Activated T-cell treated with anti-CD3 and anti-CD28 coated beads for 1 hour (primary cell): Measurements from ENCODE around the gene HIVEP2.

Experiments used
- DNase-seq: peaks from one replicate; pipeline ENCODE4 v3.0.0-alpha.2; 2020; ENCODE audit warnings: low read depth

HIVEP2 gene

DNA sequence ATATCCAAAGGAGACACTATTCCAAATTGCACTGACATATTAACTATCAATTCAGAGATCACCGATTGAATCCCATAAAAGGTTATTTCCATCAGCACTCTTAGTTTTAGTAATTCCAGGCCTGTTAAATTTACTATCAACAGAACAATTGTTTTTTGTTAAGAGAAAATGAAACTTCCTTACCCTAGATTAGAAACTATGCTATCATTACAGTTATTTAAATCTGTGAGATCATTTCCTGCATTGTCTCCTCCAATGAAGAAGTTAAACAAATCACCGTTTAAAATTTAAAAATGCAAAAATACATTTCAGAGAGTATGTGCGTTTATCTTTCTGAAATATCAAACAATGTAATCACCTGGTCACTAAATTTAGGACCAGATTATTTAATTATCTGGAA, 57.5 kb downstream of the HIVEP2 start:
- DNase-seq: no peak

GRCh38 chr6:142886431-142887170, 58.4 kb downstream of the HIVEP2 start:
- no peak for DNase-seq

DNA sequence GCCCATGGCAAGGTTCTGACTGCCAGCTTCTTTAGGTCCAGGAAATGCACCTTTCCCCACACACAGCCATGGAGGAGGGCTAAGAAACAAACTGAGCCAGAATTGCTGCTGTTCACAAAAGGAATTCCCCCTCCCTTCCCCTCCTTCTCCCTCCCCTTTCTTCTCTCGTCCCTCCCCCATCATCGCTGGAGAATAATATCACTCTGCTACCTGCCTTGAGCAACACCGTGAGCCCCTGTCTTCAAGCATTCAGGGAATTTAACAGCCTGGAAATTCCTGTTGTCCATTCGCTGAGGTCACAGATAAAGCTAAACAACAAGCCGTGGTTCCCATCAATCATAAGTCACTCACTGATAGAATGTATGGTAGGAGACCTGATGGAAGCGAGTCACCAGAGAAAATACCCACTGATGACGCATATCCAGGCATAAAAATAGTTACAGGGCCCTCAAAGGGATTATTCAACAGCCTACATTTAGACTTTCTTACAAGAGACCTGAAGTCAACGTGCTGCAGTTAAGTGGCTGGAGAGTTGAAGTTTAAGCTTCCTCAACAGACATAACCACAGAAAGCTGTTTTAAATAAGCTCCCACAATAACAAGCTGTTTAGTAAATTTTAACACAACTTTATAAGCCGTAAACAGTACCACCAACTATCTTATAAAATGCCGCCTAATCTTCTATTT, 59.7 kb downstream of the HIVEP2 start:
- DNase-seq: no peak

DNA sequence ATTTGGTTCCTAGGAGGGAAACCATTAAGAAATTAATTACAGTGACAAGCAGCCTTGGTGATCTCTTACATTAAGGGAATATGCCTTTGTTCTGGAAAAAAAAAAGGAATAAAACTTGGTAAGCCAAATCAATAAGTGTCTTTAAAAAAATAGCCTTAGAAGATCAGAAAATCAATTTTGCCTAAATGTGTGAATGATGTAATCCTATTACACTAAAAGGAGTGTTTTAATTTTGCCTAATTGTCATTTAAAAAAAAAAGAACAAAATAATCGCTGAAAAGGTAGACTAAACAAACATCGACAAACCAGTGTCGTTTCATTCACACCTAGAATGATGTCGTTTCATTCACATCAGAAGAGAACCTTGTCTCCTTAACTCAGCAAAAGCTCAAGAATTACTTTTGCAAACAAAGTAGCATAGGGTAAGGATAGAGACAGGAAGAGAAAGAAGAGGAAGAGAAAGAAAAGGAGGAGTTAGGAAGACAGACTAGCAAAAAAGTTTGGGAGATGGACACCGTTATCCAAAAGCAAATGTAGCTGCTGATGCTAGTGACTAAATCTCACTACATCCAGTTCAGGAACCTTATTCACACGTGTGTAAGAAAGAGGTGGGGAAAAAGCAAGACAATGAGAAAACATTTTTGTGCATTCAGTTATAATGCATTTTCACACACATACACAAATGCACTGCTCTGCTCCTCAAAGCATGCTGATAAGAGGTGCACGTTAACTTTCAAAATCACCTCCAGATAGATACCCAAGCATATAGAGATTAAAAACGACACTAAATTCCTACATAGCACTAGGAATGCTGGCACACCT, 60.6 kb downstream of the HIVEP2 start:
- no peak for DNase-seq

GRCh38 chr6:142883011-142883410, 62.0 kb downstream of the HIVEP2 start:
- no peak for DNase-seq

DNA sequence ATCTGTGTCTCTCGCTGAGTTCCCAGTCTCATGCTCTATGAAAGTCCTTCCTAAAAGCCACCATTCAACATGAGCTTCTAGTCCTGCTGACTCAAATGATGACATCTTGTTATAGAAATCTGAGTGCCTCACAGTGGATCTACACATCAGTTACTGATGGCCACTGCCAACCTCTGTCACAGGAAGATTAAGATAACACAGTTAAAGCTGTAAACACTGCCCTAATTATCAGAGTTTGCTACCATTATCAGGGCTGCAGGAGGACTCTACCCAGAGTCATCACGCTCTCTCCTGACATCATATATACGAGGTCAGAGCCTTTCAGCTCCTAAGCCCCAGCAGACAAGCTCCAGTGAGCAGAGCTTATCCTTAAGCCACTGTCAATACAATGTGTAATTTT, 63.2 kb downstream of the HIVEP2 start:
- DNase-seq: no peak

DNA sequence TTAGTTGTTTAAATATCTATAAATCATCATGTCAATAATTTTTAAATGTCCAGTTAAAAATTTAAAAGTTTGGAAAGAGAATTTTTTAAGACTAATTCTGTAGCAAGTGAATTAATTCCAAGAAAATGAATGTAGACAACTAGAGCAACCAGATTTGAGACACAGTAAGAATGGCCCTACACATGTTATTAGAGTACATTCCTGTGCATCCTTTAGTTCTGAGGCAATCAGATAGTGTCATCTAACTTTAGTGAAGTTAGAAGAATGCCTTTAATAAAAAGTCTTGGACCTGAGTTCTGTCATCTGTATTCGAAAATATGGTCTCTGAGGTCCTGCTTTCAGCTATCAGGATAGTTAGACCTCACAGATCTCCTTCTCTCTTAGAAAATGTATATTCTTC, 63.7 kb downstream of the HIVEP2 start:
- DNase-seq: no peak

DNA sequence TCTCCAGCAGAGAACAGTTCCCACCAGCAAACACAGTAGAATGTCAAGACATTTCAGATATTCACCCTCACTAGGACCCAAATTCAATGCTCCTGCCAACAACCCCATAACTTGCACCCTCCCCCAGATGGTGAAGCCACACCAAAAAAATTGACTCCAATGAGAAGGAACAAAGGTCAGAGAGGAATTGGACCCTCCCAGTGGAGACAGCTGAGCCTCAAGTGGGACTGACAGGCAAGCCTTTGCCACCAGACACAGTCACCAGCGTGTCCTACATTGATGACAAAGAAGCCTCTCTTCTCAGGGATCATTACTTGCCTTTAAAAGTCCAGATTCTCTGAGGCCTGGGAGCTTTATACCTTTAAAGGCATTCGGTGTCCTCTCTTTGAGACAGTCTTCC, 64.8 kb downstream of the HIVEP2 start:
- DNase-seq: no peak

DNA sequence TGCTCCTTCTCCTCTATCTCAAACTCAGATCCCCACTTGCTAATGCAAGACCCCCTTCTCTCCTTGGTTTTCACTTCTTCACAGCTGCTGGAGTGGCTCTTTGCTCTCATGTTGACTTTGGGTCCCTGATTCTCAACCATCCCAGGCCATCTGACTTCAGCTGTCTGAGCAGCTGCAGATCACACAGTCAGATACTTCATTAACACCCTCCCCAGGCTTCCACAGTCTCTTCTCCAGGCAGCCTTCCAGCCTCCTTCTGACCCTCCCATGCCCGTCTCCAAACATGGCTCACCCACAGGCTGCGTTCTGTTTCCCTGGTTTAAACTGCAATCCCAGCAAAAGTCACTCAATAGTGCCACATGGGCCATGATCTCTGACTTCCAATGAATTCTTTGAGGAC, 65.4 kb downstream of the HIVEP2 start:
- DNase-seq: no peak

DNA sequence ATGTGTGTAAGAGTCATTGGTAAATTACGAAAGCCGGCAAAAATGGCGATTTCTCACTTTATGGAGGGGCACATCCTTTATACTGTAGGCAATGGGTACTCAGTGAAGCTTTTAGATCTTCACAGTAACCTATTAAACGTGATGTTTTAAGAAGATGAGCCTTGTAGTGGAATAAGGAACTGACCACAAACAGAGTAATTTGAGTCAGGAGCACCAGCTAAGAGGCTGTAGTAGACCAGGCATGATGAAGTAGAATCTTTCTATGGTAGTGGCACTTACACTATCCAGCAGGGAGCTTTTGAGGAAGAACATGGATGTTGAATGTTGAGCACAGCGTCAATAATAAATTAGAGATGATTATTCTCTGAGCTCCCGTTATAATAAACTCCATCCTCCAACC, 65.9 kb downstream of the HIVEP2 start:
- no peak for DNase-seq

DNA sequence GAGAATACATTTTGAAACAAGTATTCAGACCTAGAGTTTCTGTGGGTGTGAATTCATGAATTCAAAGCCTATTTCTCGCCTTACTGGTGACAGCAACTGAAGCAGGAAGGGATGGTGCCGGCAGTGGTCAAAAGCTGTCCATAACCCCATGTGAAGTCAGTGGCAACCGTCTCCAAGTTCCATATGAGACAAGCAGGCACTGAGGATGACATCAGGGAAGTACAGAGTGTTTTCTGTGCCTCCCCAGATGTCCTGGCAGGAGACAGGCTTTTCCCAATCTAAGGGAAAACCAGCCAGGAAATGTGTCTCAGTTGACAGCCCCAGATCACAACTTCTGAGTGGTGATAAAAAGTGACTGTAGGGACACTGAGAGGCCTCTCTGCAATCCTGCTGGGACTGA, 66.6 kb downstream of the HIVEP2 start:
- no peak for DNase-seq

- no peak for DNase-seq
Observed at GRCh38 chr6:142874676-142875075, 70.3 kb downstream of the HIVEP2 start.

DNA sequence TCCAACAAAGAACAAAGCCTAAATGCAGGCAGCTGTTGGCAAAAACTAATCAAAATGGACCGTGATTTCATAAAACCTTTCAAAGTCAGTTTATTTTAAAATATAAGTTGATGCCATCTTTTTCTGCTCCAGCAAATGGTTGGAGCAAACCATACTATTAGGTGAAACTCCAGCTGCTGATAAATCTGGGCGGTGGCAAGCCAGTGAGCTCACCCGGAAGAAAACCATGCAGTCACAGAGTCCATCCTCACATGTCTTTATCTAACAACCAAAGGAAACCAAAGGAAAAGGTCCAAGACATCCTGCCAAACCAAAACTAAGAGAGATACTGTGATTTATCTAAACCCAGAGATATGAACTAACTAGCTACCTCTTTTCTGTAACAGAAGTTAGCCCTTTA, 72.6 kb downstream of the HIVEP2 start:
- DNase-seq: no peak

DNA sequence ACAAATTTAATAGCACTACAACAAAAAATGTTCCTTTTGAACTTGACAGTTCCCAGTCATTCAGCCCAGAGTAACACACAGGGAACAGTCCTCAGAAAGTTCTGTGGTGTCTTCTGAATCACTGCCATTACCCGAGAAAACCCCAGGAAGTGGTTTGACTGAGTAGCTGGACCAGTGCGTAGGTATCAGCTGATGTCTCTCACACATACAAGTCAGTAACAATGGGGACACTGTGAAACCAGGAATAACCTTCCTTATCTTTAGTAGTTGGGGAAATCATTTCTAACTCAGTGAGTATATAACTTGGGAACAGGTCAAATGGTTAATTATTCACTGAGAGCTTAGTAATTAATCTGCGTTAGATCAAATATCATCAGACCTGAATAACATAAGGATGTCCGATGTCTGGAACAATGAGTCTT, 73.1 kb downstream of the HIVEP2 start:
- DNase-seq: no peak

- DNase-seq: no peak
Observed at GRCh38 chr6:142870787-142871415, 74.1 kb downstream of the HIVEP2 start.

GRCh38 chr6:142868917-142869316, 76.1 kb downstream of the HIVEP2 start:
- no peak for DNase-seq

GRCh38 chr6:142867988-142868812, 76.8 kb downstream of the HIVEP2 start:
- no peak for DNase-seq

DNA sequence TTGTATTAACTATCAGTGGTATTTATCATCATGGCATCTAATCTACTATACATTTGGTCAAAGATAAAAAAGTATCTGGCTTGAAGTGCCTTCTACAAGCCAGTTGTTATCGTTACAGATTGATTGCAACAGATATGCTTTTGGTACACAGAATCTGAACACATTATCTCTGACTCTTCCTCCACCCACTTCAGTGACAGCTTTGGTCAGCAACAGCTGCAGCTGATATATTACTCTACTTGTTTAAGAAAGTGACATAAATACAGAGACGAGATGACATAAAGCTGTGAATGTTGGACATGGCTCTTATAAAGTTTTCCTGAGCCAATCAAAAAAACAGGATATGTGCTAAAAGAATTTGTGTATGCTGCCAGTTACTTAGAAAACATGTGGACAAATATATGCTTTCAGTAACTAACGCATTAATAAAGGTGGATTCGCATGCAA, 77.6 kb downstream of the HIVEP2 start:
- DNase-seq: no peak

- no peak for DNase-seq
Observed at GRCh38 chr6:142863981-142864380, 81.0 kb downstream of the HIVEP2 start.

DNA sequence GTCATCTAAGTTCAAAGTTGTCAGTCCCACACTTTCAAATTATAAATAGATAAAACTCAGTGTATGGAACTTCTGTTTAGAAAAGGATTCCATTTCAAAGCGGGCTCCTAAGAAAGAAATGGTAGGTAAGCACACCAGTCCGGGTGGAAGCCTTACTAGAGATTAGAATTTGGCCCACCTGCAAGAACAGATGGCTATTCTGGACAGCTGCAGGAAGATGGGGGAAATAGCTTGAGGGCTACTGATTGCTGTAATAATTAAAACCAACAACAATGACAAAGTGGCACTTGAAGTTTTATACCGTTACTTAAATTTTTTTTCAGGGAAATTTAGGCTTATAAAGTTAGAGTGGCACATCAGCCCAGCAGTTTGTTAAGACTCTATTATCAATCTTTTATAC, 83.3 kb downstream of the HIVEP2 start:
- no peak for DNase-seq

- DNase-seq: no peak
Observed at GRCh38 chr6:142860498-142860897, 84.5 kb downstream of the HIVEP2 start.
